WI38 (cell line): ENCODE measurements around the gene MYBBP1A.
"Not testable (repeated sequence)": the region's sequence is repeated elsewhere in the genome, so short reads cannot be mapped to it uniquely, and the experiment has no call there.

Source experiments
- H3K4me3 ChIP-seq: 2 replicates; pipeline ENCODE4 v1.5.1; 2011; ENCODE audit warnings: low read depth, mild to moderate bottlenecking, control low read depth, low read length
- CTCF ChIP-seq: IDR thresholded peaks from 2 replicates; pipeline ENCODE4 v1.5.1; 2012; ENCODE audit warnings: low read depth, mild to moderate bottlenecking, control low read depth, low read length

The MYBBP1A gene

GRCh38 chr17:4592240-4593005 is 37.2 kb upstream of the MYBBP1A start:
- no peak overlapping the region for H3K4me3 ChIP-seq
- TF ChIP-seq CTCF: no peak

GRCh38 chr17:4591529-4591928 is 36.3 kb upstream of the MYBBP1A start:
- H3K4me3 ChIP-seq: no peak overlapping the region
- no peak for TF ChIP-seq CTCF

GRCh38 chr17:4590981-4591453 is 35.8 kb upstream of the MYBBP1A start:
- no peak overlapping the region for H3K4me3 ChIP-seq
- TF ChIP-seq CTCF: no peak

GRCh38 chr17:4590042-4590441 is 34.9 kb upstream of the MYBBP1A start:
- H3K4me3 ChIP-seq: not testable (repeated sequence)

GRCh38 chr17:4588898-4589625 is 33.9 kb upstream of the MYBBP1A start:
- no peak overlapping the region for H3K4me3 ChIP-seq
- no peak for TF ChIP-seq CTCF

GRCh38 chr17:4588391-4588790 is 33.2 kb upstream of the MYBBP1A start:
- TF ChIP-seq CTCF: no peak
- H3K4me3 ChIP-seq: no peak overlapping the region

- H3K4me3 ChIP-seq: no peak overlapping the region
Measured at GRCh38 chr17:4587803-4588202, 32.6 kb upstream of the MYBBP1A start.

More at GRCh38 chr17:4587803-4588202, 32.6 kb upstream of the MYBBP1A start:
- TF ChIP-seq CTCF: no peak
